ENCODE data around the gene OPA3. TPM values are rescaled to one million over a fixed set of nuclear protein-coding genes. Genes with fewer than 3 reads are reported as not detected.
A peak's percentile ranks its signal among the peaks of the same experiment; 100 is the strongest.
"Not testable (repeated sequence)": the region's sequence is repeated elsewhere in the genome, so short reads cannot be mapped to it uniquely, and the experiment has no call there.

OPA3 gene
- 6.0 and 6.3 TPM in 2 replicates for total RNA-seq (2014; rRNA removed; shearing (Covaris generic))
- polyA plus RNA-seq (2014; cell fraction: nucleus; rRNA removed) = 6.5 and 8.3 TPM in 2 replicates

DNA sequence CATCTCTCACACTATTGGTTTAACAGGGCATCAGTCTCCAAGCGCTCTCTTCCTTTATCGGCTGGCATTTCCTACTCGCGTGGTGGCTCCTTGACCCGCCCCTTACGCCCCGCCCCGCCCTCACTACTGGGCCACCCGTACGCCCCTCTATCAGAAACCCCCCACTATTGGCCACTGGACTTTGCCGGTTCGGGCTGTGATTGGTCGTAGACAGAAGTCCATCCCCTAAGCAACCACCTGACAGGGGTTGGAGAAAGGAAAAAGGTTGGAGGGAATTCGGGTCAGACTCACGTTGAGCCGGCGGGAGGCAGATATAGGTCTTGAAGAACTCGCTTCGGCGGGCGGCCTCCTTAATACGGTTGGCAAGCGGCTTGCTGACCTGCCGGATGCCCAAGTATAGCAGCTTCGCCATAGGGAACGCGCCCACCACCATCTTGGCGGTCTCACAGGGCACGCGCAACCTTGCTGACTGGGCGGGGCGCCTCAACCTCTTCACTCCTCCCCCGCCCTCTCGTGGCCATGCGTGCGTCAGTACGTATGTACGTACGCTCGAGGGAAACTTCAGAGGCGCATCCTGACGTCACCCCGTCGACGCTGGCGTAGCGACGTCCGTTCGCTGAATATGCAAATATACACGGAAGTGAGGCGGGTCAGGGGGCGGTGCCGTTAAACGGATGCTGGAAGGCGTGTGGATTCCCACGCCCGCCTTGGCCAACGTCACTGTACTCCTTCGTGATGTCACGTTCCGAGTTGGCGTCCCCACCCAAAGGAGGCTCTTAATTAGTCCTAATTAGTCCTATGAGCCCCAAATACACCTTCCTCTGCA, at the start of gene OPA3:
OPA3 (minus strand) TSS at position 471 of the 826 bp plus-strand sequence; CDS start at position 433, 38 bp downstream.
- DNase-seq (ENCODE audit: extremely low read depth, low read depth) = peak; percentile 99

DNA sequence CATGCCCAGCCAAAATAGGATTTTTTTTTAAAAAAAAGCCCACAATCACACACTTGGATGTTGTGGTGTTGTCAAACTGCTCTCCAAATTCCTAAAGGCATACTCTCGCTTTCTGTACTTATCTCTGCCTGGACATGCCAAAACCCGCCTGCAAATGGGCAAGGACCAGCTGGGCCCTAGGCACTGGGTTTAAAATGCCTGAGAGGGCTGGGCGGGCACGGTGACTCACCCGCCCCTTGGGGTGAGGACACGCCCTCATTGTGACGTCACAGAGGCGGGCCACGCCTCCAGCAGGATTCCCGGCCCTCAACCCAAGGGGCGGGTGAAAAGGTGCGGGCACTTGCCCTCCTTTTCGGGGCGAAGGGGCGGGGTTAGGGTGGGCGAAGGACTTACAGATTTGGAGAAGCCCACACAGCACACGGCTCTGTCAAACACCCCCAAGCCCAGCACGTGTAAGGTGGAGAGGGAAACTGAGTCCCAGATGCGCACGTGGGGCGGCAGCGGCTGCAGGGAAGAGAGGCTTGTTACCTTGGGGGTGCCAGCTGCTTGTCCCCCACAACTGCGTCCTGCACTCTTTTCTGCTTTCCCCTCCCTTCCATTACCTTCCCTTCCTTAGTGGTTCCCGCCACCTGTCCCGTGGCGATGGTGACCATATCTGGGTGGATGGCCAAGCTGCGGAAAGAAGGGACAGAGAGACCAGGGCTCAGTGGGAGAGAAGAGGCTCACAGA, 48.0 kb upstream of the OPA3 start:
- peak; percentile 79 for DNase-seq (ENCODE audit: extremely low read depth, low read depth)

DNA sequence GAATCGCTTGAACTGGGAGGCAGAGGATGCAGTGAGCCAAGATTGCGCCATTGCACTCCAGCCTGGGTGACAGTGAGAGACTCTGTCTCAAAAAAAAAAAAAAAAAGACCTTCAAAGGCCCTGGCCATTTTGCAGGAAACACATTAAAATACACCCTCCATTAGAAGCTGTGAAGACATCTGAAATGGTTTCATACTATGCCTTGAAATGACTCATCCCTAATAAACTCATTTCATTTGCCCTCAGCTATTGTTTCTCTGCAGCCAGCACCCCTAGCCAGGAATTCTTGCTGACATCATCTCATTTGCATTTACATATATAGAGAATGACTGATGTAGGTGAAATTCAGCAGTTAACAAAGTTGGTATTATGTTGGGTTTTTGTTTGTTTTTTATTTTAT, 45.9 kb upstream of the OPA3 start:
- DNase-seq (ENCODE audit: extremely low read depth, low read depth) = peak; percentile 62

DNA sequence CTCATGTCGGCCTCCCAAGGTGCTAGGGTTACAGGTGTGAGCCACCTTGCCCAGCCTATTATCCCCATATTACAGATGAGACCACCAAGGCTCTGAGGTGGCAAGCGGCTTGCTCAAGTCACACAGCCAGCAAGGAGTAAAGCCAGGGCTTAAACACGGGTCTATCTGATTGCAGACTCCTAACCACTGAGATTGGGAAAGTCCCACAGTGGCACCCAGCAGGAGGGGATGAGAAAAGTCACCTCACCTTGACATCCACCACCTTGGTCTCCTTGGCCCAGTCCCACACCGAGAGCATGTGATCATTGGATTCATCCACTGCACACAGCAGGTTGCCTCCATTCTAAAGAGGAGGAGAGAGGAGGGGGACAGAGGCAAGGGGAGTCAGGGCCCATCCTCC, 45.1 kb upstream of the OPA3 start:
- no peak for DNase-seq (ENCODE audit: extremely low read depth, low read depth)

DNA sequence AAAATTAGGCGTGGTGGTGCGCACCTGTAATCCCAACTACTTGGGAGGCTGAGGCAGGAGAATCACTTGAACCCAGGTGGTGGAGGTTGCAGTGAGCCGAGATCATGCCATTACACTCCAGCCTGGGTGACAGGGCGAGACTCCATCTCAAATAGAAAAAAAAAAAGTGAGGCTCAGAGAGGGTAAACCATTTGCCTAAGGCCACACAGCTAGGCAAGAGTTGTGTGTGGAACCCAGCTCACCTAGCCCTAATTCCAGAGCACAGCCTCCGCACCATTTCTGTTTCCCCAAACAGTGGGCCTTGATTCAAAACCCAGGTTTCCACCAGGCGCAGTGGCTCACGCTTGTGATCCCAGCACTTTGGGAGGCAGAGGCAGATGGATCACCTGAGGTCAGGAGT, 43.6 kb upstream of the OPA3 start:
- not testable (repeated sequence) for DNase-seq (ENCODE audit: extremely low read depth, low read depth)

DNA sequence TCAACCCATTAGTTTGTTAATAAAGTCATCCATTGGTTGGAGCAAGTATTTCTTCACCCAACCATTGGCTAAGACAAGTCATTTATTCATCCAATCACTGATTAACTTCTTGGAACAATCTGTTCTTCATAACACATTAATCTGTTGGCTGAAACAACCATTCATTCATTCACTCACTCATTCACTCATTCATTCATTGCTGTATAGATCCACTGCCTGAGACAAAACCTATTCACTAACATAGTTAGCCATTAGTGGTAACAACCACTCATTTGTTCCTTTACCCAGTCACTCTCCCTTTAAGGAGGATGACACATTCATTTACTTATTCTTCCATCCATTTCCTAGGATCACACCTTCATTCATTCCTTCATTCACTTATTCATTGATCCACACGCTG, 39.4 kb upstream of the OPA3 start:
- DNase-seq (ENCODE audit: extremely low read depth, low read depth) = no peak

DNA sequence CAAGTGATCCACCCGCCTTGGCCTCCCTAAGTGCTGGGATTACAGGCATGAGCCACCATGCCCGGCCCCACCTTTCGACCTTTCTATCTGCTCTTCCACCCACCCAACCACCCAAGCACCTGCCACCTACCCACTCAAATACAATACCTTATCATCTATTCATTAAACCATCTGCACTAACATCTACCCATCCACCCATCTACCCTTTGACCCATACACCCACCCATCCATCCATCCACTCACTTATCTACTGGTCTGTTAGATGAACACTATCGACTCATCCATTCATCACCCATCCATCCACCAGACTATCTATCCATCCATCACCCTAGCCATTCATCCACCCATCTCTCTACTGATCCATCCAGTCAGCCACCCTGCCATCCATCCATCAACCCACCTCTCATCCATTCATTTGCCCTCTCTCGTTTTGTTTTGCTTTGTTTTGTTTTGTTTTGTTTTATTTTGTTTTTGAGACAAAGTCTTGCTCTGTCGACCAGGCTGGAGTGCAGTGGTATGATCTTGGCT, 37.4 kb upstream of the OPA3 start:
- DNase-seq (ENCODE audit: extremely low read depth, low read depth) = no peak

DNA sequence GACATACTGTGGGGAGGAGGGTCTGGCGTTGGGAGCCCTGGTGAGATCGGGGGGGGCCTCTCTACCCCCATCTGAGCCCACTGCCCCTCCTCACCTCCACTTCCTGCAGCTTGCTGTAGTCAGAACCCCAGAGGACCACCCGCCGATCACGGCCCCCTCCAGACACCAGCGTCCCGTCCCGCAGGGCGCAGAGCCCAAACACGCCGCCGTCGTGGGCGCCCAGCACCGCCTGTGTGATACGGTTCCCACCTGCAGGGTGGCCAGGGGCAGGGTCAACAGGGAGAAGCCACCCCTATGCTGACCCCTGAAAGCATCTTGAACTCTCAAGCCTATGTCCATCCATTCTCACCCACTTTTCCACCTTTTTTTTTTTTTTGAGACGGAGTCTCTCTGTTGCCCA, 36.8 kb upstream of the OPA3 start:
- no peak for DNase-seq (ENCODE audit: extremely low read depth, low read depth)

DNA sequence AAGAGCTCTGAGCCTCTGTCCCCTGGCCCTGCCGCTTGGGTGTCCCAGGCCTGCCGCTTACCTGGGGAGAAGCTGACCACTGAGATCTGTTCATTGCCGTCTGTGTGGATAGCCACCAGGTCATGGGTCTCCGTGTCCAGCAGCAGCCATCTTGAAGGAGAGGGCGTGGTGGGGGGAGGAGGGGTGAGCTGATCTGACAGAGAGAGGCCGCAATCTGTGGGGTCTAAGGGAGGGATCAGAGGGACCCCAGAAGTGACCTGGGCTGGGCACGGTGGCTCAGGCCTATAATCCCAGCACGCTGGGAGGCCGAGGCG, 32.1 kb upstream of the OPA3 start:
- no peak for DNase-seq (ENCODE audit: extremely low read depth, low read depth)

DNA sequence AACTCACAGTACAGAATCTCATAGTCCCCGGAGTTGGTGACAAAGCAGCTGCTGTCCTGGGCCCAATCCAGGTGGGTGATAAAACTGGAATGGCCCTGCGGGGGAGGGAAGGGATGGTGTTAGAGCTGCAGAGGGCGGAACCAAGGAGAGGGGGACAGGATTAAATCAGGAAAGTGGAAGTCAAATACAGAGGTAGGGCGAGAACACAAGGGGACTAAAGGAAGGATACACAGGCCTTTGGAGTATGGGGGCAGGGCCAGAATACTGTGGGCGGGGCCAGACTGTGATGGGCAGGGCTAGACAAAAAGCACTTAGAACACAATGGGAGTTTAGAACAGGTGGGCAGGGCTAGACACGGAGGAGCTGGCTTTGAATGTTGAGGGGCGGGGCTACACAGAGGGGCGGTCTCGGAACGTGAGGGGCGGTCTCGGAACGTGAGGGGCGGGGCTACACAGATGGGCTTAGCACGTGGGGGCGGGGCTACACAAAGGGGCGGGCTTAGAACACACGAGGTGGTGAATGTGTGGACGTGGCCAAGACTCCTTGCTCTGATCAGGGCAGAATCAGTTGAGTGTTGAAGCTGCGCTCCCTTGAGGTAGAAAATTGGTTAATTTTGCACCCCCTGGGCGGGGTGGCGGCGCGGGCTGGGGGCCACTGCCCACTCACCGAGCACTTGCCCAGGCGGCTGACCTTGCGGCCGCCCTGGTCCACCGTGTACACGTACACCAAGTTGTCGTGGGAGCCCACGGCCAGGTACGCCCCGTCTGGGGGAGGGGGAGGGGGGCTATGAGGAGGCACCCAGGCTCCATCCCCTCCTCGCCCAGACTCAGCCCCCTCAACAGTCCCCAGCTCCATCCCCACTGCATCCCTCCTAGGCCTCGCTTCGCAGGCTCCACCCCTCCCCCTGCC, 31.4 kb upstream of the OPA3 start:
- DNase-seq (ENCODE audit: extremely low read depth, low read depth) = peak; percentile 85

DNA sequence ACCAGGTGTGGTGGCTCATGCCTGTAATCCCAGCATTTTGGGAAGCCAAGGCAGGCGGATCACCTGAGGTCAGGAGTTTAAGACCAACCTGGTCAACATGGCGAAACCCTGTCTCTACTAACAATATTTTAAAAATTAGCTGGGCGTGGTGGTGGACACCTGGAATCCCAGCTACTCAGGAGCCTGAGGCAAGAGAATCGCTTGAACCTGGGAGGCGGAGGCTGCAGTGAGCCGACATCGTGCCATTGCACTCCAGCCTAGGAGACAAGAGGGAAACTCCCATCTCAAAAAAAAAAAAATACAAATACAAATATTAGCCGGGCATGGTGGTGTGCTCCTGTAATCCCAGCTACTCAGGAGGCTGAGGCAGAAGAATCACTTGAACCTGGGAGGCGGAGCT, 30.5 kb upstream of the OPA3 start:
- not testable (repeated sequence) for DNase-seq (ENCODE audit: extremely low read depth, low read depth)

DNA sequence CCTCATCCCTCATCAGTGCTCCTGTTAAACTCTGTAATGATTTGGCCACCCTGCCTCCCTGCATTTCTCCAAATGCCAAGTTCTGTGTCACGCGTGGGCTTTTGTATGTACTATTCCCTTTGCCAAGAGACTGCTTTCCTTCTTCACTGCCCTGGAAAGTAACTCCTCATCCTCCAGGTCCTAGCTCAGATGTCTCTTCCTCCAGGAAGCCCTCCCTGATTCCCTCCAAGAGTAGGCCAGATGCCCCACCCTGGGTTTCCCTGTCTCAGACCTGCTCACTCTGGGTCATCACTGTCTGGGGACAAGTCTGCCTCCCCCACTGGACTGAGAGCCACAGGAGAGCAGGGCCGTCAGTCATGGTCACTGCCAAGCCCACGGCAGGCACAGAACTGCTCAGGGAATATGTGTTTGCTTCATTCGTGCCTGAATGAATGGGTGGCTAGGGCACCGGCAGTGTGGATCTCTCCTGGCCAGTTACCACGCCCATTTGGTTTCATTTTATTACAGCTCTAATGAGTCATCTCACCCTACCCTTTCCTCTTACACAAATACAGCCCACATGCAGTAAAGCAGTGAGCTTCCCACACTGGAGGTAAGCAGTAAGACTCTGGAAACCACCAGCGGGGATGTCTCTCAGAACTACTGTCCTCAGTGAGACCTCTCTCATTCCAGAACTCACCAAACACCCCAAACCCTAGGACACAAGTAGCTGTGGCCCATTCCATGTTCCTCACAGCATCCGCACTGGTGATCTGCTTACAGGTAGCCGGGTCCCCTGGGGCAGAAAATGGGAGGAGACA, 29.5 kb upstream of the OPA3 start:
- peak; percentile 80 for DNase-seq (ENCODE audit: extremely low read depth, low read depth)

DNA sequence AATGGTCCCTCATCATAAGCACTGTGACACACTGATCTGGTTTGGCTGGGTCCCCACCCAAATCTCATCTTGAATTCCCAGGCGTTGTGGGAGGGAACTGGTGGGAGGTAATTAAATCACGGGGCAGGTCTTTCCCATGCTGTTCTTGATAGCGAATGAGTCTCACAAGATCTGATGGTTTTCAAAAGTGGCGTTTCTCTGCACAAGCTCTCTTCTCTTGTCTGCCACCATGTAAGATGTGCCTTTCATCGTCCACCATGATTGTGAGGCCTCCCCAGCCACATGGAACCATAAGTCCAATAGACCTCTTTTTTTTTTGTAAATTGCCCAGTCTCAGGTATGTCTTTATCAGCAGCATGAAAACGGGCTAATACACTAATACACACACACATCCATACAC, 24.3 kb upstream of the OPA3 start:
- no peak for DNase-seq (ENCODE audit: extremely low read depth, low read depth)

DNA sequence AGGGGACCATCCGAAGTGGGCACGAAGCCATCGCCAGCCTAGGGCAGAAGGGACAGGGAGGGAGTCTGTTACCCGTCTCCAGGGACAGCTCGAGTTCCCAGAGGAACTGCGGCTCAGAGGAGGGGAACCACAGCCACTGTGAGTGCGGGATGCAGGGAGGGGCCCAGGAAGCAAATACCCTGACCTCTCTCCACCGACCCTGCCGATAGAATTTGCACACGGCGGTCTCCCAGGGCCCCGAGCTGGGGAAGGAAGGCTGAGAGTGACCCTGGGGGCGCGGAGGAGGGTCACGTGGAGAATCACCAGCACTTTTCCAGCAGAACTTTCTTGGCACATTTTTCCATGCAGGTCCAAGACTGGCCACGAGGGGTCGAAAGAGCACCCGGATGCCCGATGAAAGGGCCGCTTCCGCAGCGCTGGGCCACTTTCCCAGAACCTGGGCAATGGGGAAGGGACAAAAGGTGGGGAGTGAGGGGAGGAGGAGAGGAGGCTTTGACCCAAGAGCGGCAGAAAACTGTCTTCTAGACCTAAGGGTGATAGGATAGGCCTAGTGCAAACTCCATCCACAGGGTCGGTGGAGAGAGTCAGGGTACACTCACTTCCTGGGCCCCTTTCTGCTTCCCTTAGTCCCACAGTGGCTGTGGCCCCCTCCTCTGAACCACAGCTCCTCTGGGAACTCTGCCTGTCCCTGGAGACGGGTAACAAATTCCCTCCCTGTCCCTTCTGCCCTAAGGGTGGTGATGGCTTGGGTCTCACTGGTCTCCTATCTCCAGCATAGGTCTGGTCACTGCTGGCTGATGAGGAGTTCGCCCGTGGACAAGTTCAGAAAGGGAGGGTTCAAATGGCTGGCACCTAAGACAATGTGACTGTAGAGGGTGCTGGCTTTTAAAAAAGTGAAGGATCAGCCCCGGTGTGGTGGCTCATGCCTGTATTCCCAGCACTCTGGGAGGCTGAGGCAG, 22.7 kb upstream of the OPA3 start:
- DNase-seq (ENCODE audit: extremely low read depth, low read depth) = peak; percentile 67

DNA sequence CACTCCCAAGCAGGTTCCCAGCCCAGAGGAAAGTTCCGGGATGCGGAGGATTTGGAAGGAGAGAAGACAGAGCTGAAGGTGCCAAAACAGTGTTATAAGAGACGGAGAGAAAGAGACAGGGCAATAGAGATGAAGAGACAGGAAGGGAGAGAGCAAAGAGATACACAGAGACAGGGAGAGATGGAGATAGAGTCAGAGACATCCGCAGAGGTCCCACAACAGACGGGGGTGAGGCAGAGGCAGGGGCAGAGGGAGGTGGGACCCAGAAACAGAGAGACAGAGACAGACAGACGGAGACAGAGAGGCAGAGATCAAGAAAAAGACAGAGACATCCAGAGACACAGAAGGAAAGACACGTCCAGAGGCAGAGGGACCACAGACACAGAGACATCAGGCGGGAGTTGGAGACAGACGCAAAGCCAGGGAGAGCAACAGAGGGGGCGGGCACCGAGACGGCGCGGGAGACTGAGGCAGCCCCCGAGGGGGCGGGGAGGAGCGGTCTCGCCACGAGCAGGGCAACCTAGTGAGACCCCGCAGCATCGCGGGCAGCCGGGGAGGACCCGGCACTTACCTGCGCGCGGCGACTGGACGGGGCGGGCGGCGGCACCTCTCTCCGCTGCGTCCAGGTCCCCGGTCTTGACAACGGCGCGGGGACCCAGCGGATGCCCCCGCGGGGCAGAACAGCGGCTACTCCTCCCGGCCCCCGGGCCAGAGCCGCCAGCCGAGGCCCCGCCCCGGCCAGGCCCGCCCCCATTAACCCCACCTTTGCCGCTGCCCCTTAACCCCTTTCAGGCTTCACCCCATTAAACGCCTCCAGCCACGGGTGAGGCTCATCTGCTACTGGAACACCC, 17.1 kb upstream of the OPA3 start, which contains the start of gene GPR4:
GPR4 (minus strand) TSS at position 689 of the 851 bp plus-strand sequence. CDS start 10,346 bp downstream, outside the sequence.
- no peak for DNase-seq (ENCODE audit: extremely low read depth, low read depth)

DNA sequence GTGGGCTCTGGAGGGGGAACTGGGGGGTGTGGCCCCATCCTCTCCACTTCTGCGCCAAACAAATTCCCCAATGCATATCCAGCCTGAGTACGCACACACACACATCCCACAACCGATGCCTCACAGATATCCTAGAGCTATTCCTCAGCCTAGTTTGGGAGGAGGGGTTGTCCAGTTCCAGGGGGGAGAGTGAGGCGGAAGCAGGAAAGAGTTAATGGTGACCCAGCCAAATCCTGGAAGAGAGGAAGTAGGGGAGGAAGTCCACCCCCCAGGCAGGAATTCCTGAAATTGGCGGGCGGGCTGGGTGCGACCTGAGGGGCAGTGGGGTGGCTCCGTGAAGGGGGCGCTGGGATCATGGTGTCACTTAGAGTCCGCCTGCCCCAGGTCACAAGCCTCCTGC, 16.5 kb upstream of the OPA3 start:
- no peak for DNase-seq (ENCODE audit: extremely low read depth, low read depth)

DNA sequence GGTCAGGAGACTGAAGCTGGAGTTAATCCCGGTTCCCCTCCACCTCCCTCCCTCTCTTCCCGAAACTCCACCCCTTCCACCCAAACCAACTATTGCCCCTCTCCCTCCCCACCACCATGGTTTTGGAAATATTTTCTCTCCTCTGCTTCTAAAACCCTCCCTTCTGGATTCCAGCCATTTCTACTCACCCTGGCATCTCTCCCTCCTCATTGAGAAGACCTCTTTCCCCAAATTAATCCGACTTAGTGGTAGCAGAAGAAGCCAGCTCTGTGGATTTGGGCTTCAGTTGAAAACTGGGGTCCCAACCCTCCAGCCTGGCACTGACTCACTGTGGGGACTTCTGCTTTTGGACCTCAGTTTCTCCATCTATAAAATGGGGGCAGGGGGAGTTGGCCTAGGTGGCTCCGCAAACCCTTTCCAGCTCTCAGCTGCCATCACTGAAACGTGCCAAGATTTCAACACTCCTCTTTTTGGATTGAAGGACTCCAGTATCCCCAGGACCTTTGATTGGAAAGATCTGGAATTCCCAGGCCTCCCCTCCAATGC, 15.8 kb upstream of the OPA3 start:
- DNase-seq (ENCODE audit: extremely low read depth, low read depth) = no peak
